Activated CD4-positive, alpha-beta T cell treated with anti-CD3 and anti-CD28 coated beads, Interleukin-10, Interleukin-2, amounts not matched to agents 100 ng/mL and 50 ng/mL, durations not matched to agents 16 hours and 8 hours (primary cell): ENCODE measurements around the gene ZNF436.
"Not testable (repeated sequence)": the region's sequence is repeated elsewhere in the genome, so short reads cannot be mapped to it uniquely, and the experiment has no call there.

Experiments
- DNase-seq: peaks from one replicate; pipeline ENCODE4 v3.0.0-alpha.2; 2020

ZNF436 gene

GRCh38 chr1:23389837-23390321 is 20.2 kb upstream of the ZNF436 start:
- no peak for DNase-seq

- no peak for DNase-seq
Measured at GRCh38 chr1:23387494-23387893, 17.9 kb upstream of the ZNF436 start.

- DNase-seq: no peak
Measured at GRCh38 chr1:23385119-23385621, 15.5 kb upstream of the ZNF436 start.

- no peak for DNase-seq
Measured at GRCh38 chr1:23384312-23385058, 14.8 kb upstream of the ZNF436 start.

- no peak for DNase-seq
Measured at GRCh38 chr1:23383577-23384311, 14.1 kb upstream of the ZNF436 start.

GRCh38 chr1:23381233-23381885 is 11.7 kb upstream of the ZNF436 start:
- no peak for DNase-seq

- DNase-seq: no peak
Measured at GRCh38 chr1:23380719-23381118, 11.1 kb upstream of the ZNF436 start.

- DNase-seq: not testable (repeated sequence)
Measured at GRCh38 chr1:23380236-23380635, 10.6 kb upstream of the ZNF436 start.

GRCh38 chr1:23376890-23377811 is 7.5 kb upstream of the ZNF436 start:
- DNase-seq: no peak

- not testable (repeated sequence) for DNase-seq
Measured at GRCh38 chr1:23374079-23374735, 4.6 kb upstream of the ZNF436 start.

- DNase-seq: no peak
Measured at GRCh38 chr1:23371987-23372880, 2.6 kb upstream of the ZNF436 start.

GRCh38 chr1:23370709-23371584 is 1.3 kb upstream of the ZNF436 start:
- no peak for DNase-seq

GRCh38 chr1:23370330-23370708 is 683 bp upstream of the ZNF436 start:
- no peak for DNase-seq

- DNase-seq: peak; percentile 91
Measured at GRCh38 chr1:23368562-23369334, 888 bp downstream of the ZNF436 start.

GRCh38 chr1:23367791-23368561 is 1.7 kb downstream of the ZNF436 start:
- DNase-seq: peak; percentile 99

GRCh38 chr1:23367451-23367790 is 2.2 kb downstream of the ZNF436 start:
- DNase-seq: no peak

GRCh38 chr1:23366598-23366997 is 3.0 kb downstream of the ZNF436 start:
- no peak for DNase-seq

- DNase-seq: no peak
Measured at GRCh38 chr1:23366146-23366545, 3.5 kb downstream of the ZNF436 start.
